HG03520 (cell line): ENCODE measurements around the gene CEACAM16.

Experiments
- ATAC-seq: cut with Tn5 transposase; IDR thresholded peaks from one replicate; pipeline ENCODE4 v1.9.1; 2021; ENCODE audit warnings: mild to moderate bottlenecking, moderate library complexity; ENCODE audit not compliant: unreplicated experiment

The CEACAM16 gene

GRCh38 chr19:44758596-44758995, 59.6 kb downstream of the CEACAM16 start:
- ATAC-seq, result no peak

GRCh38 chr19:44759083-44759804, 60.3 kb downstream of the CEACAM16 start:
- no peak for ATAC-seq
